HepG2 (cell line): ENCODE measurements around the gene NRSN2. TPM values are rescaled to one million over a fixed set of nuclear protein-coding genes. Genes with fewer than 3 reads are reported as not detected.

Experiments
- ARID5B ChIP-seq: IDR thresholded peaks from 2 replicates; pipeline ENCODE4 v1.4.0; 2020; ENCODE audit warnings: mild to moderate bottlenecking, missing genetic modification reagents
- GRHL1 ChIP-seq: sonication (generic); formaldehyde crosslinking; conservative IDR thresholded peaks from 2 replicates; pipeline ENCODE4 v1.8.0; 2022; ENCODE audit warnings: missing genetic modification reagents
- KIAA2018 ChIP-seq: sonication (generic); formaldehyde crosslinking; IDR thresholded peaks from 2 replicates; pipeline ENCODE4 v1.5.0; 2020; ENCODE audit warnings: mild to moderate bottlenecking, missing genetic modification reagents, borderline replicate concordance
- NFE2L1 ChIP-seq: sonication (generic); formaldehyde crosslinking; IDR thresholded peaks from 2 replicates; pipeline ENCODE4 v1.4.0; 2020; ENCODE audit warnings: missing genetic modification reagents, mild to moderate bottlenecking, borderline replicate concordance
- PTBP1 ChIP-seq: fragments of 200-400 bp; formaldehyde crosslinking; IDR thresholded peaks from 2 replicates; pipeline ENCODE4 v1.6.1; 2018; ENCODE audit warnings: low read length, low read depth; ENCODE audit not compliant: poor library complexity, severe bottlenecking
- TRIM22 ChIP-seq: fragments of 450-650 bp; IDR thresholded peaks from 2 replicates; pipeline ENCODE4 v1.6.1; 2017
- ZFX ChIP-seq: sonication (generic); formaldehyde crosslinking; IDR thresholded peaks from 2 replicates; pipeline ENCODE4 v1.4.0; 2020; ENCODE audit warnings: mild to moderate bottlenecking, low read depth, missing genetic modification reagents, moderate library complexity
- ZNF12 ChIP-seq: sonication (generic); formaldehyde crosslinking; IDR thresholded peaks from 2 replicates; pipeline ENCODE4 v1.5.0; 2020; ENCODE audit warnings: missing genetic modification reagents
- ZNF136 ChIP-seq: sonication (generic); formaldehyde crosslinking; IDR thresholded peaks from 2 replicates; pipeline ENCODE4 v1.8.1; 2022; ENCODE audit warnings: low read depth, mild to moderate bottlenecking, moderate library complexity, missing genetic modification reagents
- ZNF484 ChIP-seq: sonication (generic); formaldehyde crosslinking; IDR thresholded peaks from 2 replicates; pipeline ENCODE4 v1.5.1; 2020; ENCODE audit warnings: mild to moderate bottlenecking, low read depth, missing genetic modification reagents, borderline replicate concordance
- polyA plus RNA-seq, 8 experiments: library from polyadenylated mRNA; depleted of rRNA in 3 of 8; stranded (reverse) in 7 of 8; unstranded in 1 of 8; fragments of >200 nt; fragmentation: Illumina TruSeq in 4 of 8; extraction: Trizol in 4 of 8; gene quantifications; 2 replicates each; pipeline versions ENCODE4 v1.2.1 to v1.2.3, GENCODE V29; 2011 to 2016; ENCODE audit warnings: low read depth in 4 of 8, missing spikeins in 1 of 8, mixed read lengths in 1 of 8; ENCODE audit not compliant: insufficient read depth in 1 of 8
- total RNA-seq, 5 experiments: library from RNA; depleted of rRNA; stranded (reverse); fragments of >200 nt; fragmentation: Illumina TruSeq; extraction: Trizol; gene quantifications; 2 replicates each; pipeline ENCODE4 v1.2.3, GENCODE V29; 2016; ENCODE audit warnings: low read depth in 1 of 5
- TF ChIP-seq, protein P1 (sequence below): sonication (generic); formaldehyde crosslinking; IDR thresholded peaks from 2 replicates; pipeline ENCODE4 v1.4.0; 2020; ENCODE audit warnings: missing genetic modification reagents

Gene NRSN2
- total and polyA plus RNA-seq, 2 of the 13 experiments (the other 11 are each of a cell fraction or from before 2014, with no cell fraction given), result 32.3 to 49.4 TPM

DNA sequence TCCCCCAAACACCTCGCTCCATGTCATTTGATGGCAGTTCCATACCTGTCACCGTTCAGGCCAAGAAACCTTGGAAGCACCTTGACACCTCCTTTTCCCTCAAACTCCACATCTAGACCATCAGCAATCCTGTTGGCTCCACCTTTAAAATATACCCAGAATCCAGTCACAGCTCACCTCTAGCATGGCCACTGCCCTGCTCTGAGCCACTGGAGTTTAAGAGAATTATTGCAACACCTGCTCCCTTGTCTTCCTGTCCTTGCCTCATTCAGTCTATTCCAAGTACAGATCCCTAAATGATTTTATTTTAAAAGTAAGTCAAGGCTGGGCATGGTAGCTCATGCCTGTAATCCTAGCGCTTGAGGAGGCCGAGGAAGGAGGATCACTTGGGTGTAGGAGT lies 22.0 kb downstream of the NRSN2 start (continued):
- TF ChIP-seq ZFX (CRISPR knock-in tag) (0 out of 2 replicates have a peak, but pooled peaks have one; percentile 23), ZNF12 (CRISPR knock-in tag) (0 out of 2 replicates have a peak, but pooled peaks have one; percentile 32), ARID5B (CRISPR knock-in tag) (0 out of 2 replicates have a peak, but pooled peaks have one; percentile 10), KIAA2018 (CRISPR knock-in tag) (no peak), GRHL1 (CRISPR knock-in tag) (no peak), PTBP1 (no peak), NFE2L1 (CRISPR knock-in tag) (no peak), ZNF484 (CRISPR knock-in tag) (no peak), TRIM22 (no peak), ZNF136 (CRISPR knock-in tag) (no peak)
- TF ChIP-seq, protein P1, sequence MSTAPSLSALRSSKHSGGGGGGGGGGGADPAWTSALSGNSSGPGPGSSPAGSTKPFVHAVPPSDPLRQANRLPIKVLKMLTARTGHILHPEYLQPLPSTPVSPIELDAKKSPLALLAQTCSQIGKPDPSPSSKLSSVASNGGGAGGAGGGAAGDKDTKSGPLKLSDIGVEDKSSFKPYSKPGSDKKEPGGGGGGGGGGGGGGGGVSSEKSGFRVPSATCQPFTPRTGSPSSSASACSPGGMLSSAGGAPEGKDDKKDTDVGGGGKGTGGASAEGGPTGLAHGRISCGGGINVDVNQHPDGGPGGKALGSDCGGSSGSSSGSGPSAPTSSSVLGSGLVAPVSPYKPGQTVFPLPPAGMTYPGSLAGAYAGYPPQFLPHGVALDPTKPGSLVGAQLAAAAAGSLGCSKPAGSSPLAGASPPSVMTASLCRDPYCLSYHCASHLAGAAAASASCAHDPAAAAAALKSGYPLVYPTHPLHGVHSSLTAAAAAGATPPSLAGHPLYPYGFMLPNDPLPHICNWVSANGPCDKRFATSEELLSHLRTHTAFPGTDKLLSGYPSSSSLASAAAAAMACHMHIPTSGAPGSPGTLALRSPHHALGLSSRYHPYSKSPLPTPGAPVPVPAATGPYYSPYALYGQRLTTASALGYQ (CRISPR knock-in tag), result no peak
